ENCODE results near the gene GALNT8. TPM values are rescaled to one million over a fixed set of nuclear protein-coding genes. Genes with fewer than 3 reads are reported as not detected.

Gene GALNT8
- total and polyA plus RNA-seq, 10 of the 15 experiments (the other 5 are each of a cell fraction or from before 2014, with no cell fraction given) = 0.14 to 0.81 (median 0.31) TPM; not detected in 1

DNA sequence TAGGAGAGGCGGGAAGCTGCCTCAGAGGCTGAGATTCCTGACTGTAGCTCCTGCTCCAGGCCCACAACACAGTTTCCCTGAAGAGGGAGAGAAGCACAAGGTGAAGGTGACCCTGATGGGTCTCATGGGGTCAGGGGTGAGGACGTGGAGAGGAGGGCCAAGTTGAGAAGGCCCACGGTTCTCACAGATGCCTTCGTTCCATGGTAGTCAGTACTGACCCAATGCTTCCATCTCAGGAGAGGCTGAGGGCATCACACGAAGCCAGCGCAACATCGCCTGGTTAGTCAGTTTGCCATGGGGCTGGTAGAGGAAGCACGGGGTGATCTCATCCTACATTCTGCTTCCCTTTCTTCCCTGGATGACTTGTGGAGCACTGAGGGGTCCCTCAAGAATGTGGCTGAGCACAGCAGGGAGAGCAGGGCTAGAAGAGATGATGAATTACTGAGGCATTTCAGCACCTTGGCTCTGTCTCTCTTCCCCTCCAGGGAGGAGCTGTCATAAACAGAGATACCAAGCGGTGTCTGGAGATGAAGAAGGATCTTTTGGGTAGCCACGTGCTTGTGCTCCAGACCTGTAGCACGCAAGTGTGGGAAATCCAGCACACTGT, 51.9 kb downstream of the GALNT8 start:
- ChIA-PET SMC1A (ENCODE audit: uncharacterized antibody, unreplicated experiment) (interaction anchor here (1.3 kb wide), 1 partner anchor 8 kb away, joined by 3 read pairs; no protein-coding TSS in a partner anchor), RAD21 (ENCODE audit: unreplicated experiment) (no interaction called here), POLR2A (no interaction called here), CTCF (no interaction called here)
- Histone ChIP-seq H2AFZ (ENCODE audit: control insufficient read depth, low read depth, low read length) (no peak overlapping the region), H3K4me2 (ENCODE audit: control insufficient read depth, insufficient read depth) (no peak overlapping the region), H3K9ac (ENCODE audit: control insufficient read depth, insufficient read depth, low read length) (no peak overlapping the region), H4K20me1 (ENCODE audit: control insufficient read depth, insufficient read depth) (no peaks in the 10 kb centered on the region), H3K27ac (ENCODE audit: control insufficient read depth, insufficient read depth) (no peak overlapping the region), H3K9me3 (replicated peaks; ENCODE audit: control insufficient read depth, insufficient read depth, low read length) (no peaks in the 10 kb centered on the region), H3K36me3 (ENCODE audit: control insufficient read depth in 2 of 2, insufficient read depth in 2 of 2, low read length in 1 of 2) (no peaks in the 10 kb centered on the region), H3K27me3 (replicated peaks in 1 of 2; ENCODE audit: control insufficient read depth in 2 of 2, insufficient read depth in 2 of 2, low read length in 1 of 2) (no peaks in the 10 kb centered on the region), H3K79me2 (ENCODE audit: control insufficient read depth, insufficient read depth, low read length) (no peaks in the 10 kb centered on the region), H3K4me1 (ENCODE audit: control insufficient read depth, insufficient read depth, low read length) (no peaks in the 10 kb centered on the region), H3K4me3 (no peak overlapping the region)
- DNase-seq (ENCODE audit: low read depth, low spot score) = no peak
- no peak for ATAC-seq
- intact Hi-C loops (cut with micrococcal nuclease; ENCODE audit: unreplicated experiment) (no loop called here), in situ Hi-C loops (cut with MboI) (no loop called here)
- 33% methylated on average over 11 of the region's 11 CpGs for whole genome bisulfite sequencing (ENCODE audit: insufficient coverage, insufficient replicate concordance, low lambda C conversion rate, missing lambda C conversion rate)
- no peak for FAIRE-seq
- TF ChIP-seq IRF4 (IDR thresholded peaks at IDR 0.05; ENCODE audit: low read depth, low read length) = no peak
- TF ChIP-seq, protein P1, sequence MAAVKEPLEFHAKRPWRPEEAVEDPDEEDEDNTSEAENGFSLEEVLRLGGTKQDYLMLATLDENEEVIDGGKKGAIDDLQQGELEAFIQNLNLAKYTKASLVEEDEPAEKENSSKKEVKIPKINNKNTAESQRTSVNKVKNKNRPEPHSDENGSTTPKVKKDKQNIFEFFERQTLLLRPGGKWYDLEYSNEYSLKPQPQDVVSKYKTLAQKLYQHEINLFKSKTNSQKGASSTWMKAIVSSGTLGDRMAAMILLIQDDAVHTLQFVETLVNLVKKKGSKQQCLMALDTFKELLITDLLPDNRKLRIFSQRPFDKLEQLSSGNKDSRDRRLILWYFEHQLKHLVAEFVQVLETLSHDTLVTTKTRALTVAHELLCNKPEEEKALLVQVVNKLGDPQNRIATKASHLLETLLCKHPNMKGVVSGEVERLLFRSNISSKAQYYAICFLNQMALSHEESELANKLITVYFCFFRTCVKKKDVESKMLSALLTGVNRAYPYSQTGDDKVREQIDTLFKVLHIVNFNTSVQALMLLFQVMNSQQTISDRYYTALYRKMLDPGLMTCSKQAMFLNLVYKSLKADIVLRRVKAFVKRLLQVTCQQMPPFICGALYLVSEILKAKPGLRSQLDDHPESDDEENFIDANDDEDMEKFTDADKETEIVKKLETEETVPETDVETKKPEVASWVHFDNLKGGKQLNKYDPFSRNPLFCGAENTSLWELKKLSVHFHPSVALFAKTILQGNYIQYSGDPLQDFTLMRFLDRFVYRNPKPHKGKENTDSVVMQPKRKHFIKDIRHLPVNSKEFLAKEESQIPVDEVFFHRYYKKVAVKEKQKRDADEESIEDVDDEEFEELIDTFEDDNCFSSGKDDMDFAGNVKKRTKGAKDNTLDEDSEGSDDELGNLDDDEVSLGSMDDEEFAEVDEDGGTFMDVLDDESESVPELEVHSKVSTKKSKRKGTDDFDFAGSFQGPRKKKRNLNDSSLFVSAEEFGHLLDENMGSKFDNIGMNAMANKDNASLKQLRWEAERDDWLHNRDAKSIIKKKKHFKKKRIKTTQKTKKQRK (IDR thresholded peaks at IDR 0.05; ENCODE audit: low read depth, low read length) = no peak
- TF ChIP-seq EZH2 (IDR thresholded peaks at IDR 0.05; ENCODE audit: borderline replicate concordance, control insufficient read depth, low read depth, low read length) = no peak
- no peak for TF ChIP-seq BACH1 (IDR thresholded peaks at IDR 0.05; ENCODE audit: borderline replicate concordance)
- no peak for TF ChIP-seq NR2F1 (conservative IDR thresholded peaks at IDR 0.05)
- TF ChIP-seq ATF7 (IDR thresholded peaks at IDR 0.05; ENCODE audit: low read depth) = no peak
- no peak for TF ChIP-seq ZNF207 (IDR thresholded peaks at IDR 0.05; ENCODE audit: borderline replicate concordance)
- no peak for TF ChIP-seq EED (IDR thresholded peaks at IDR 0.05; ENCODE audit: low read depth)
- TF ChIP-seq SMAD5 (IDR thresholded peaks at IDR 0.05; ENCODE audit: low read depth) = no peak
- no peak for TF ChIP-seq ZNF217 (IDR thresholded peaks at IDR 0.05)
- TF ChIP-seq CHD1 (IDR thresholded peaks at IDR 0.05; ENCODE audit: low read depth, low read length) = no peak
- TF ChIP-seq TCF12 (IDR thresholded peaks at IDR 0.05; ENCODE audit: low read depth, low read length) = no peak
- no peak for TF ChIP-seq HDAC6 (IDR thresholded peaks at IDR 0.05; ENCODE audit: unreplicated experiment)
- TF ChIP-seq, protein P2, sequence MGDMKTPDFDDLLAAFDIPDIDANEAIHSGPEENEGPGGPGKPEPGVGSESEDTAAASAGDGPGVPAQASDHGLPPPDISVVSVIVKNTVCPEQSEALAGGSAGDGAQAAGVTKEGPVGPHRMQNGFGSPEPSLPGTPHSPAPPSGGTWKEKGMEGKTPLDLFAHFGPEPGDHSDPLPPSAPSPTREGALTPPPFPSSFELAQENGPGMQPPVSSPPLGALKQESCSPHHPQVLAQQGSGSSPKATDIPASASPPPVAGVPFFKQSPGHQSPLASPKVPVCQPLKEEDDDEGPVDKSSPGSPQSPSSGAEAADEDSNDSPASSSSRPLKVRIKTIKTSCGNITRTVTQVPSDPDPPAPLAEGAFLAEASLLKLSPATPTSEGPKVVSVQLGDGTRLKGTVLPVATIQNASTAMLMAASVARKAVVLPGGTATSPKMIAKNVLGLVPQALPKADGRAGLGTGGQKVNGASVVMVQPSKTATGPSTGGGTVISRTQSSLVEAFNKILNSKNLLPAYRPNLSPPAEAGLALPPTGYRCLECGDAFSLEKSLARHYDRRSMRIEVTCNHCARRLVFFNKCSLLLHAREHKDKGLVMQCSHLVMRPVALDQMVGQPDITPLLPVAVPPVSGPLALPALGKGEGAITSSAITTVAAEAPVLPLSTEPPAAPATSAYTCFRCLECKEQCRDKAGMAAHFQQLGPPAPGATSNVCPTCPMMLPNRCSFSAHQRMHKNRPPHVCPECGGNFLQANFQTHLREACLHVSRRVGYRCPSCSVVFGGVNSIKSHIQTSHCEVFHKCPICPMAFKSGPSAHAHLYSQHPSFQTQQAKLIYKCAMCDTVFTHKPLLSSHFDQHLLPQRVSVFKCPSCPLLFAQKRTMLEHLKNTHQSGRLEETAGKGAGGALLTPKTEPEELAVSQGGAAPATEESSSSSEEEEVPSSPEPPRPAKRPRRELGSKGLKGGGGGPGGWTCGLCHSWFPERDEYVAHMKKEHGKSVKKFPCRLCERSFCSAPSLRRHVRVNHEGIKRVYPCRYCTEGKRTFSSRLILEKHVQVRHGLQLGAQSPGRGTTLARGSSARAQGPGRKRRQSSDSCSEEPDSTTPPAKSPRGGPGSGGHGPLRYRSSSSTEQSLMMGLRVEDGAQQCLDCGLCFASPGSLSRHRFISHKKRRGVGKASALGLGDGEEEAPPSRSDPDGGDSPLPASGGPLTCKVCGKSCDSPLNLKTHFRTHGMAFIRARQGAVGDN (IDR thresholded peaks at IDR 0.05) = no peak
- TF ChIP-seq, protein P3, sequence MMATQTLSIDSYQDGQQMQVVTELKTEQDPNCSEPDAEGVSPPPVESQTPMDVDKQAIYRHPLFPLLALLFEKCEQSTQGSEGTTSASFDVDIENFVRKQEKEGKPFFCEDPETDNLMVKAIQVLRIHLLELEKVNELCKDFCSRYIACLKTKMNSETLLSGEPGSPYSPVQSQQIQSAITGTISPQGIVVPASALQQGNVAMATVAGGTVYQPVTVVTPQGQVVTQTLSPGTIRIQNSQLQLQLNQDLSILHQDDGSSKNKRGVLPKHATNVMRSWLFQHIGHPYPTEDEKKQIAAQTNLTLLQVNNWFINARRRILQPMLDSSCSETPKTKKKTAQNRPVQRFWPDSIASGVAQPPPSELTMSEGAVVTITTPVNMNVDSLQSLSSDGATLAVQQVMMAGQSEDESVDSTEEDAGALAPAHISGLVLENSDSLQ (IDR thresholded peaks at IDR 0.05) = no peak
- no peak for TF ChIP-seq ASH2L (IDR thresholded peaks at IDR 0.05; ENCODE audit: borderline replicate concordance, low read depth)
- no peak for TF ChIP-seq ZNF274 (IDR thresholded peaks at IDR 0.05; ENCODE audit: insufficient read depth, insufficient read length)
- no peak for TF ChIP-seq SMC3 (IDR thresholded peaks at IDR 0.05; ENCODE audit: borderline replicate concordance, low read length)
- no peak for TF ChIP-seq STAT3 (IDR thresholded peaks at IDR 0.05; ENCODE audit: low read depth, low read length)
- no TSS peak for BruUV-seq (replicated peaks)
